Adipocyte (in vitro differentiated cells): ENCODE data around the gene CENPK.

Experiments used
- DNase-seq: peaks from one replicate; pipeline ENCODE4 v3.0.0-alpha.2; 2015; ENCODE audit warnings: low read depth
- H3K27me3 ChIP-seq: replicated peaks from 2 replicates; pipeline ENCODE4 v1.7.0; 2013; ENCODE audit warnings: mild to moderate bottlenecking, low read length, moderate library complexity; ENCODE audit not compliant: control insufficient read depth, insufficient read depth
- H3K36me3 ChIP-seq: 2 replicates; pipeline ENCODE4 v1.7.0; 2013; ENCODE audit warnings: low read length, mild to moderate bottlenecking, moderate library complexity; ENCODE audit not compliant: control insufficient read depth, insufficient read depth, severe bottlenecking
- H3K4me1 ChIP-seq: 2 replicates; pipeline ENCODE4 v1.7.0; 2013; ENCODE audit warnings: mild to moderate bottlenecking, low read length, moderate library complexity; ENCODE audit not compliant: control insufficient read depth, insufficient read depth
- H3K4me3 ChIP-seq: 2 replicates; pipeline ENCODE4 v1.7.0; 2013; ENCODE audit warnings: mild to moderate bottlenecking, low read length, moderate library complexity
- H3K9ac ChIP-seq: 2 replicates; pipeline ENCODE4 v1.7.0; 2013; ENCODE audit warnings: mild to moderate bottlenecking, low read length, moderate library complexity
- H3K9me3 ChIP-seq: 2 replicates; pipeline ENCODE4 v1.7.0; 2013; ENCODE audit warnings: mild to moderate bottlenecking, low read length, moderate library complexity; ENCODE audit not compliant: control insufficient read depth

The CENPK gene

DNA sequence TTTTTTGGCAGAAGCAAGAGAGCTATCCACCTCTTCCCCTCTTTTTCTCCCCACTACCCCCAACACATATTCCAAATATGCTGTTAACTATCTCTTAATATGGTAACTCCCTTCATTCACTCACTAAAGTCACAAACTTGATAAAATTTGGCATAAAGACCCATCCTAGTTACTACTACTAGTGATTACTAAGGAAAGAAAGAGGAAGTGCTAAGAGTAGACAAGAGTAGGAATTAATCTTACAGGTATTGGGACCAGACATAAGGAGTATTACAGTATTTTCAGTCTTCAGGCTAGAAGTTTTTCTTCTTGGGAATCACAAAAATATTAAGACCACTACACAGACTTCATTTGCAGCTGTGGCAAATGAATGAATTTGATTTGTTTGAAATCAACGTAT is 83.4 kb downstream of the CENPK start:
- no peaks in the 10 kb centered on the region for H3K36me3 ChIP-seq
- peak overlapping the region; percentile 92 for H3K4me3 ChIP-seq
- peaks cover 38% of the 10 kb centered on the region for H3K4me1 ChIP-seq

DNA sequence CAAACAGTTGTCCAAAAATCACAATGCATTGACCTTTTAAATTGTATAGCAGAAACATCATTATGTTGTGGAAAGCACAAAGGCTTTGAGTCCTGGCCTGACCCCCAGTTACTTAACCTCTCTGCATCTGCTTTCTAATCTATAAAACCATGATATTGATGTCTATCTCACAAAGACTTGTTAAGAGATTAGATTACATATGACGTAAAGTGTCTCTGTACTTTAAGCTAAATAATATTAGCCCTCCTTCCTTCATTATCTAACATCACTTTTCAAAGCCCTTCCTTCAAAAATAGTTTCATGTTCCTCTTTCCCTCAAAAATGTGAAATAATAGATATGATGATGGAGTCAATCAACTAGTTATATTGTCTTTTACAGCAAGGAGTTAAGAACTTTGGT is 84.6 kb downstream of the CENPK start:
- Histone ChIP-seq H3K4me3 (no peak overlapping the region), H3K27me3 (no peaks in the 10 kb centered on the region), H3K9ac (no peak overlapping the region), H3K4me1 (peaks cover 45% of the 10 kb centered on the region), H3K9me3 (no peaks in the 10 kb centered on the region), H3K36me3 (no peaks in the 10 kb centered on the region)
- DNase-seq, result peak; percentile 13

More for the DNA sequence above, 83.4 kb downstream of the CENPK start:
- Histone ChIP-seq H3K27me3 (no peaks in the 10 kb centered on the region), H3K9ac (peak overlapping the region; percentile 93), H3K9me3 (no peaks in the 10 kb centered on the region)
- DNase-seq, result peak; percentile 15

DNA sequence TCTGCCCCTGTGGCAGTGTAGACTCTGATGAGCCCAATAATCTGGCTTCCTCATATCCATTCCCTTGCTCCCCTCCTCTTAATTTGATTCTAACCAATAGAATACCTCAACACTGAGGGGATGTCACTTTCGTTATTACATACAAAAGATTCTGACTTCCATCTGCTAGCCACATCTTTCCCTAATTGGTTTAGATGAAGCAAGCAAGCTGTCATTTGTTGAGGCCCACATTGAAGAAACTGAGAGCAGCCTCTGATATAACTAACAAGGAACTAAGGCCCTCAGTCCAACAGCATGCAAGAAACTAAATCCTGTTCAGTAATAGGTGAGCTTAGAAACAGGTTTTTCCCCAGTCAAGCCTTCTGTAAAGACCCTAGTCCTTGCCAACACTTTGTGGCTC is 87.1 kb downstream of the CENPK start:
- H3K9ac ChIP-seq, result no peak overlapping the region
- H3K4me1 ChIP-seq, result peaks cover 43% of the 10 kb centered on the region
- no peak for DNase-seq
- H3K4me3 ChIP-seq, result no peak overlapping the region
- H3K36me3 ChIP-seq, result no peaks in the 10 kb centered on the region
- no peaks in the 10 kb centered on the region for H3K27me3 ChIP-seq
- H3K9me3 ChIP-seq, result no peaks in the 10 kb centered on the region

GRCh38 chr5:65475336-65475735 is 87.6 kb downstream of the CENPK start:
- peaks cover 43% of the 10 kb centered on the region for H3K4me1 ChIP-seq
- no peak overlapping the region for H3K4me3 ChIP-seq
- no peak for DNase-seq
- no peaks in the 10 kb centered on the region for H3K36me3 ChIP-seq
- H3K9me3 ChIP-seq, result no peaks in the 10 kb centered on the region
- H3K27me3 ChIP-seq, result no peaks in the 10 kb centered on the region
- H3K9ac ChIP-seq, result peak overlapping the region; percentile 71

GRCh38 chr5:65474130-65474711 is 88.7 kb downstream of the CENPK start:
- Histone ChIP-seq H3K36me3 (no peaks in the 10 kb centered on the region), H3K9ac (peak overlapping the region; percentile 71)

DNA sequence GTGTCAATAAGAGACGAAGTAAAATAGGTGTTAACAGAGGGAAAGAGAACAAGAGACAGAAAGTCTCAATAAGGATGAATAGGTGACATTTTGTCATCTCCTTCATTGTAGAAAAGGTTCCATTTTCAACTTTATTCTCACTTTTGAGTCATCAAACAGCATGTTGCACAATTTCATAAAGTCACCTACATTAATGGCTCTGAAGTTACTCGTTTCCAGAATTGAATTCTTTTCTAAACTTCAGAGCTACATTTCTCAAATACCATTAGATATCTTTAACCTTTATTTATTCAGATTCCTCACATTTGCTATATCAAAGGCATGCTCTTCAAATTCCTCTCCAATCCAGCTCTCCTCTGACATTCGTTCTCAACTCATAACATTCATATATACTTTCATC is 94.3 kb downstream of the CENPK start:
- Histone ChIP-seq H3K4me1 (peaks cover 11% of the 10 kb centered on the region), H3K9ac (no peak overlapping the region), H3K9me3 (no peaks in the 10 kb centered on the region), H3K4me3 (peak overlapping the region; percentile 4), H3K27me3 (no peaks in the 10 kb centered on the region), H3K36me3 (no peaks in the 10 kb centered on the region)
- peak; percentile 36 for DNase-seq

More at GRCh38 chr5:65474130-65474711, 88.7 kb downstream of the CENPK start:
- no peaks in the 10 kb centered on the region for H3K9me3 ChIP-seq
- DNase-seq, result no peak
- peaks cover 41% of the 10 kb centered on the region for H3K4me1 ChIP-seq
- peak overlapping the region; percentile 38 for H3K4me3 ChIP-seq
- no peaks in the 10 kb centered on the region for H3K27me3 ChIP-seq
